ENCODE measurements around the gene XNDC1N.

Gene XNDC1N

DNA sequence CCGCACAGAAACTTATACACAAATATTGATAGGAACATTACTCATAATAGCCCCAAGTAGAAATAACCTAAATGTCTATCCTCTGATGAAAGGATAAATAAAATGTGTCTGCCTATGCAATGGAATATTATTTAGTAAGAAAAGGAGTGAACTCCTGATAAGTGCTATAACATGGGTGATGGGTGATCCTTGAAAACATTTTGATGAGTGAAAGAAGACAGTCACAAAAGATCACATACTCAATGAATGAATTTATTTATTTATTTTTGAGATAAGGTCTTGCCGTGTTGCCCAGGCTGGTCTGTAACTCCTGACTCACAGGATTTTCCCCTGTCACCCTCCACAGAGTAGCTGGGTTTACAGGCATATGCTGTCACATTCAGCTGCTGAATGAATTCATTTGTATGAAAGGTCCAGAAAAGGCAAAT, 17.8 kb upstream of the XNDC1N start:
- ATAC-seq (ENCODE audit: low read depth), result no peak
- H3K27me3 Mint-ChIP-seq, result no peaks in the 10 kb centered on the region
- no peak overlapping the region for H3K27ac Mint-ChIP-seq
- no peaks in the 10 kb centered on the region for H3K9me3 Mint-ChIP-seq
- no peak overlapping the region for H3K4me3 Mint-ChIP-seq
- no peak for DNase-seq (ENCODE audit: low spot score in 2 of 2)
- peaks cover 24% of the 10 kb centered on the region for H3K4me1 Mint-ChIP-seq
- peaks cover 4% of the 10 kb centered on the region for H3K36me3 Mint-ChIP-seq

DNA sequence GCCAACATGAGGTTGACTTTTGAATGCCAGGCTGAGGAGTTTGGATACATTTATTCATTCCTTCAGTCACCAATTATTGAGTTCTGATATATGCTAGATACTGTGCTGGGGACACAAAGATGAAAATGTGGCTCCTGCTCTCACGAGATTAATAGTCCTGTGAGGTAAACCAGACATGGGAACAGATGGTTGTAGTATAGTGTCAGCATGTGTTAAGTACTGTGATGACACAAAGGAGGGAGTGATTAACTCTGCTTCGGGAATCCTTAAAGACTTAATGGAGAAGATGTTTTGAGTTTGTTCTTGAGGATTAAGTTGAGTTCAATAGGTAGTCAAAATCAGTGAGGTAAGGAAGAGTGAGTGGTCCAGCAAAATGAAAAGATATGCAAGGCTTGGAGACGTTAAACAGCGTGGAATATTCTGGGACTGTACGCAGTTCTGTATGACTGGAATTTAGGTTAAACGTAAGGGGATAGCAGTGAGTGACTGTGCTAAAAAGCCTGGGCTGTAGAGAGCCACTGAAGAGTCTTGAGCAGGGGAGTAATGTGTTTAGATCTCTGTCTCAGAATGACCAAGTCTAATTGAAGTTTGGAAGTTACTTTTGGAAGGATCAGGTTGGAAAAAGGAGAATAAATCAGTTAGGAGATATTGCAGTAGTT, 12.3 kb upstream of the XNDC1N start:
- no peak for DNase-seq (ENCODE audit: low spot score in 2 of 2)
- ATAC-seq (ENCODE audit: low read depth), result no peak
- Mint-ChIP-seq H3K9me3 (no peaks in the 10 kb centered on the region), H3K27me3 (no peaks in the 10 kb centered on the region), H3K4me3 (no peak overlapping the region), H3K27ac (no peak overlapping the region), H3K4me1 (peaks cover 16% of the 10 kb centered on the region), H3K36me3 (peaks cover 6% of the 10 kb centered on the region)

DNA sequence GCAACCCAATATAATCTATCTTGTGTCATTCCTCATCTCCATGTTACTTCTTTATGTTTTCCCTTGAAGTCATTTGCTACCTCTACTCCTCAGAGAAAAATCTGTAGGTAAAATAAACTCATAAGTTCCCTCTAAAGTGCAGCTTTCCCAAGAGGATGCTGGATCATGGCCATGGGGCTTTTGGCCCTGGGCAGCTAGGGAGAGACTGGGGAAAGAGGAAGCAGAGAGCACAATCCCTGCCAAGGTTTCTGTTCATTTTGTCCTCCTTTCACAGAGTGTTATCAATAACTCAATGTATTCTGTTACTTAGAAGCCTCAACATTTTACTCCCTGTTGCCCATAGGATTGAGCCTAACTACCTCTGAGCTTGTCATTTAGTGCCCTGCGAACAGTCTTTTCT, 9.4 kb upstream of the XNDC1N start:
- DNase-seq (ENCODE audit: low spot score in 2 of 2), result no peak
- peaks cover 15% of the 10 kb centered on the region for H3K4me1 Mint-ChIP-seq
- peak overlapping the region; percentile 42 for H3K27ac Mint-ChIP-seq
- H3K9me3 Mint-ChIP-seq, result no peaks in the 10 kb centered on the region
- H3K27me3 Mint-ChIP-seq, result no peaks in the 10 kb centered on the region
- peaks cover 6% of the 10 kb centered on the region for H3K36me3 Mint-ChIP-seq
- no peak overlapping the region for H3K4me3 Mint-ChIP-seq
- ATAC-seq (ENCODE audit: low read depth), result no peak

DNA sequence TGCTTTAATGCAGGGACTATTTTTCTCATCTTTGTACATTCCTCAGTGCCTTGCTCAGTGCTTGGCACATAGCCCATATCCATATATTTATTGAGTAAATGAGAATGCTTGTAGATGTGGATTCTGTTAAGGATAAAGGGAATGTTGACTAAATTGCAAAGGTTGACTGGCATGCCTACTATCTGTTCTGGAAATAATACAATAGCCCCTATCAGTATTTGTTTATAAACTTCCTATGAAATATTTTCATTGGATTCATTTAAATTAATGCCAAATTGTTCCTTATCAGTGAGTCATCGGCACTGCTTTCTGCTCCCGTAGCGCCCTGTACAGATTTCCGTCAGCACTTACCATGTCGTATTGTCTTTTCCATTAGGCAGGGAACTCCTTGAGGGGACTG, 8.4 kb upstream of the XNDC1N start:
- H3K36me3 Mint-ChIP-seq, result peaks cover 6% of the 10 kb centered on the region
- H3K9me3 Mint-ChIP-seq, result no peaks in the 10 kb centered on the region
- no peak overlapping the region for H3K4me3 Mint-ChIP-seq
- ATAC-seq (ENCODE audit: low read depth) (no peak), DNase-seq (ENCODE audit: low spot score in 2 of 2) (no peak)
- no peaks in the 10 kb centered on the region for H3K27me3 Mint-ChIP-seq
- H3K4me1 Mint-ChIP-seq, result peaks cover 18% of the 10 kb centered on the region
- no peak overlapping the region for H3K27ac Mint-ChIP-seq

DNA sequence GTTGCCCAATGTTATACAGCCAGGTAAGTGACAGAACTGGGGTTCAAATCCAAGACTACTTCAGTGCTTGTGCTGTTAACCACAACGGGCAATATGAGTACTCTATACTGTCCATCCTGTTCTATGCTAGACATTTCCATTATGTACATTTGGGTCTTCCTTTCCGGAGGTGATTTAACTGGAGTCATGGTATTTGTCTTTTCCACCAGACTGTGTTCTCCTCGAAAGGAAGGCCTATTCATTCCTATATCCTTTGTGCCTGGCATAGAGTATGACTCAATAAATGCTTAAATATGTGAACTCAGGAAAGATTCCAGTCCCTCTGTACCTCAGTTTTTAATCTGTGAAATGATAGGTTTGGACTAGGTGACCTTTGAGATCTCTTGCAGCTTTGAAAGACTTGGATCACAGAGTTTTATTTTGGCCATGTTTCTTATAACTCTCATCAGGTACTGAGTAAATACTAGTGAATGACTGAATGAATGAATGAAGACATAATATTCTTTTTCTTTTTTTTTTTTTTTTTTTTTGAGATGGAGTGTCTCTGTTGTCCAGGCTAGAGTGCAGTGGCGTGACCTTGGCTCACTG, 7.0 kb upstream of the XNDC1N start:
- peaks cover 27% of the 10 kb centered on the region for H3K4me1 Mint-ChIP-seq
- no peak for ATAC-seq (ENCODE audit: low read depth)
- H3K4me3 Mint-ChIP-seq, result no peak overlapping the region
- H3K27ac Mint-ChIP-seq, result peak overlapping the region; percentile 72
- no peaks in the 10 kb centered on the region for H3K9me3 Mint-ChIP-seq
- no peak for DNase-seq (ENCODE audit: low spot score in 2 of 2)
- H3K36me3 Mint-ChIP-seq, result peaks cover 6% of the 10 kb centered on the region
- H3K27me3 Mint-ChIP-seq, result no peaks in the 10 kb centered on the region

DNA sequence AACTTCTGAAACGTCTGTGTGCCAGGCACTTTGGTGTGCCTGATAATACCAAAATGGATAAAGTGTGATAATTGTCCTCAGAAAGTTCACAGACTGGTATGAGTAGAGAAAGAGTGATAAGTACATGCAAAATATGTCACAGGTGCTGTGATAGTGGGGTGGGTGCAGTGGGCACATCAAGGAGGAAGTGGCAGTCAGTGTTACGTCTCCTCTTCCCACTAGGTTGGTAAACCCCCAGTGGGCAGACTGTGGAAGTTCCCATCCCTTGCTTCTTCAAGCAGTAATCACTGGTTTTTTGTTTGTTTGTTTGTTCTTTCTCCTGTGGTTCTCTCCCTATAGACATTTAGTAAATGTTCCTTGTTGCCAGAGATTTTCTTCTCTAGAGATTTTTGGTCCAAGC, 5.8 kb upstream of the XNDC1N start:
- ATAC-seq (ENCODE audit: low read depth) (peak; percentile 100), DNase-seq (ENCODE audit: low spot score in 2 of 2) (peak; percentile 24 to 47)
- Mint-ChIP-seq H3K4me1 (peaks cover 39% of the 10 kb centered on the region), H3K4me3 (peak overlapping the region; percentile 74), H3K9me3 (no peaks in the 10 kb centered on the region), H3K36me3 (peaks cover 6% of the 10 kb centered on the region), H3K27ac (peak overlapping the region; percentile 96), H3K27me3 (no peaks in the 10 kb centered on the region)

DNA sequence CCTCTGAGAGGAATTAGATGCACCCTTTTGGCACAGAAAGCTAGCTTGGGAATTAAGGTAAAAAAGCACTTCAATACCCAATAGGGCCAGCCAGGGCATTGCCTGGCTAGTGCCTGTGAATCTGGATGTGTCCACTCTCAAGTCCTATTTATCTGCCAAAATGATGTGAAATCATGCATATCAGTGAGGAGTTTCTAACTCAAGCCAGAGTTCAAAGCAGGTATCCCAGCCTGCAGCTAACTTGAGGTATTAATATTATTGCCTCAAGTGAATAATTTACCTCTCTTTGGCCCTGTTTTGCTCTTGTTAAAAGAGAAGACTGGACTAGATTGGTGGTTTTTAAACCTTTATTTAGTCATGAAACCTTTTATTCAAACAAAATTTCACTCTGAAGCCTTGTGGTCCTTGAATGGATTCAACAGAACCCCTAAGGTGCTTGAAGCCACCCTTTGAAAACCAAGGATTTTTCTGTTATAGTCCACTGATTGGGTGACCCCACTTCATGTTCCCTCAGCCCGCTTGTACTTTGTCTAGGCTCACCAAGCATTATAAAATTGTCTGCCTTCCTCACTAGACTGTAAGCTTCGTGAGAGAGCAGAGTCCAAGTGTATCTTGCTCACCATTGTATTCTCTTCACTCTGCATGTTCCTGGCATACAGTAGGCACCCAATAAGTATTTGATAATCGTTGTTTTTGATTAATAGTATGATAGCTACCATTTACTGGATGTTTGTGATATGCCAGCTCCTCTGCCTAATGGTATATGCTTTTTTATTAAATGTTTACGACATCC, 4.9 kb upstream of the XNDC1N start:
- no peak overlapping the region for H3K4me3 Mint-ChIP-seq
- peaks cover 43% of the 10 kb centered on the region for H3K4me1 Mint-ChIP-seq
- ATAC-seq (ENCODE audit: low read depth) (no peak), DNase-seq (ENCODE audit: low spot score in 2 of 2) (no peak)
- H3K9me3 Mint-ChIP-seq, result no peaks in the 10 kb centered on the region
- H3K36me3 Mint-ChIP-seq, result peaks cover 6% of the 10 kb centered on the region
- H3K27me3 Mint-ChIP-seq, result no peaks in the 10 kb centered on the region
- peak overlapping the region; percentile 96 for H3K27ac Mint-ChIP-seq

DNA sequence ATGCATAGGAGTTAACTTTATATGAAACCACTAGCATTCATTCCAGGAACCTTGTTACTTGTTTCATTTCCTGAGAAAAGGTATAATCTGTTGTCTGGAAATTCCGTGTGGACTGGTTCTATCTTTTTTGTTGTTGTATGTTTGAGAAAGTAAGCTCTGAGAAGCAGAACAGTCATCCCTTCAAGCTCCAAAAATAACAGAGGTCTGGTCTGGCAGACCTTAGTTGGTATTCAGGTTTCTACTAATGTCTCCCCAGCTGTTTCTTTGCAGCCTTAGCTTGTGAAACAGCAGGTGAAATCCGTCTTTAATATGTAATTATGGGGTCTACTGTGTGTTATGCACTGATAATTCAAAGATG, 2.8 kb upstream of the XNDC1N start:
- H3K27me3 Mint-ChIP-seq, result no peaks in the 10 kb centered on the region
- H3K36me3 Mint-ChIP-seq, result no peaks in the 10 kb centered on the region
- peak overlapping the region; percentile 73 for H3K27ac Mint-ChIP-seq
- H3K4me3 Mint-ChIP-seq, result peak overlapping the region; percentile 30
- H3K4me1 Mint-ChIP-seq, result peaks cover 43% of the 10 kb centered on the region
- H3K9me3 Mint-ChIP-seq, result no peaks in the 10 kb centered on the region
- no peak for DNase-seq (ENCODE audit: low spot score in 2 of 2)
- ATAC-seq (ENCODE audit: low read depth), result no peak

DNA sequence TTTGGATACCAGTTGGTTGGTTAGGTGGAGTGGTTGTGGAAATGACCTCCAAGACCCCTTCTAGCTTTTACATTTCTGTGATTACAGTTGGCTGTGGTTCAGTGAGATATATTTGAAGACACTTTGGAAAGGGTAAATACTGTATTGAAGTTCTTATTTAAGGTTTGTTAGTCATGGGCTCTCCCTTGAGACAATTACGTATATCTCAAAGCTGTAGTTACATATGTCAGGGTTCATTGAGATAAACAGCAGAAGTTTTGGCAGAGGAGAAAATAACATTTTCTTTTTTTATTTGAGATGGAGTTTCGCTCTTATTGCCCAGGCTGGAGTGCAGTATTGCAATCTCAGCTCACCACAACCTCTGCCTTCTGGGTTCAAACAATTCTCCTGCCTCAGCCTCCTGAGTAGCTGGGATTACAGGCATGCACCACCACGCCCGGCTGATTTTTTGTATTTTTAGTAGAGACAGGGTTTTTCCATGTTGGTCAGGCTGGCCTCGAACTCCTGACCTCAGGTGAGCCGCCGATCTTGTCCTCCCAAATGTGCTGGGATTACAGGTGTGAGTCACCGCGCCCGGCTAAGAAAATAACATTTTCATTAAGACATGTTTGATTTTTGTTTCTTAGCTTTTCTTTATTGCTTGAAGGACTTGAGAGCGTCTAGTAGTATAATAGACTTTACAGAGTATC, 2.3 kb upstream of the XNDC1N start:
- Mint-ChIP-seq H3K9me3 (no peaks in the 10 kb centered on the region), H3K4me1 (peaks cover 43% of the 10 kb centered on the region), H3K27me3 (no peaks in the 10 kb centered on the region), H3K36me3 (no peaks in the 10 kb centered on the region), H3K27ac (peak overlapping the region; percentile 98), H3K4me3 (peak overlapping the region; percentile 94)
- ATAC-seq (ENCODE audit: low read depth) (no peak), DNase-seq (ENCODE audit: low spot score in 2 of 2) (no peak)

DNA sequence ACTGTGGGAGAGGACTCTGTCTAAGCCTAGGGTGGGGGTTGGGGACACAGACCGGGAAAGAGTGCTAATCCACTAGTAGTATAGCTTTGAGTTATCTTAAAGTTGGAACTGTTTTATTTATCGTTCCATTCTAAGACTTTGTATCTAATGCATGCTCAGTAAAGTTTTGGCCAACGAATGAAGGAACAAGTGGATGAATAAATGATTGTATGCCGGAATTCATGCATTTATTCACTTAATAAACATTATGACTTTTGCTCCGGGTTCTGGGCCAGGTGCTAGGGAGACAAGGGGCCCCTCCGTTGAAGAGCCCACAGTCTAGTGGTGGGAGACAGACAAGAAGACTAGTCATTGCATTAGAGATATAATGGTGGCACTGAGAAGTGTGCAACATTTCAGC, 1.1 kb upstream of the XNDC1N start:
- no peaks in the 10 kb centered on the region for H3K27me3 Mint-ChIP-seq
- peak overlapping the region; percentile 94 for H3K4me3 Mint-ChIP-seq
- H3K36me3 Mint-ChIP-seq, result peaks cover 3% of the 10 kb centered on the region
- no peaks in the 10 kb centered on the region for H3K9me3 Mint-ChIP-seq
- H3K4me1 Mint-ChIP-seq, result peaks cover 41% of the 10 kb centered on the region
- DNase-seq (ENCODE audit: low spot score in 2 of 2), result no peak
- peak overlapping the region; percentile 98 for H3K27ac Mint-ChIP-seq
- ATAC-seq (ENCODE audit: low read depth), result no peak

DNA sequence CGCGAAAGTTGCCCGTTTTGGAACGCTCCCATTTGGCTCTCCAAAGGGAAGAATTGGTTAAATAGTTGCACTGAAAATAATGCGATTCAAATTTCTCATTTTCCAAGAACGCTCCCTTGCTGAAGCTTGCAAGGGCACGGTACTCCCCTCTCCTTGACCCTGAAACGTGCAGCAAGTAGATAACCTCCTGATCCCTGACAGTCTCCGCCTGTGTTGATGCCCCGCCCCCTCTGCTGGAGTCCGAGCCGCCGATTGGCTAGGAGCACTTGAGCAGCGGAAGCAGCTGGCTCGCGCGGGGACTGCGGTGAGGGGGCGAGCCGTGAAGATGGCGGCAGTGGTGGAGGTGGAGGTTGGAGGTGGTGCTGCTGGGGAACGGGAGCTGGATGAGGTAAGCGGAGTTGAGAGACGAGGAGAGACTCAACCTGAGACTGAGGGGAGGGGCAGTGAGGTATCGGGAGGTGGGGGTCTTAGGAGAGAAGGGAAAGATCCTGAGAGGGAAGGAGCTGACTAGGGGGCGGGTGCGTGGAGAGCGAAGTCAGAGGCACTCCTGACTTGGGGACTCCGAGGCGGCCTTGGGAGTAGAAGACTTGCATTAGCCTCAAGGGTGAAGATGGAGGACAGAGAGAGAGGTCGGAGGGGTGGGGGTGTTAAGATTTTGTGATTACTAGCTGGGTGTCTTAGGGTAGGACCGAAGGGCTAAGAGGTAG, 496 bp upstream of the XNDC1N start, which contains the start of gene RNF121:
Gene RNF121, plus strand, starts transcription at position 310 of the 707 bp plus-strand sequence. Its CDS starts 16 bp downstream, at position 326.
- Mint-ChIP-seq H3K27ac (peak within 1 kb of the TSS; percentile 98), H3K36me3 (peaks cover 3% of the 10 kb centered on the region), H3K4me1 (peaks cover 35% of the 10 kb centered on the region), H3K4me3 (peak within 1 kb of the TSS; percentile 94), H3K27me3 (no peaks in the 10 kb centered on the region), H3K9me3 (no peaks in the 10 kb centered on the region)
- ATAC-seq (ENCODE audit: low read depth), result peak; percentile 93
- DNase-seq (ENCODE audit: low spot score in 2 of 2), result peak; percentile 93

DNA sequence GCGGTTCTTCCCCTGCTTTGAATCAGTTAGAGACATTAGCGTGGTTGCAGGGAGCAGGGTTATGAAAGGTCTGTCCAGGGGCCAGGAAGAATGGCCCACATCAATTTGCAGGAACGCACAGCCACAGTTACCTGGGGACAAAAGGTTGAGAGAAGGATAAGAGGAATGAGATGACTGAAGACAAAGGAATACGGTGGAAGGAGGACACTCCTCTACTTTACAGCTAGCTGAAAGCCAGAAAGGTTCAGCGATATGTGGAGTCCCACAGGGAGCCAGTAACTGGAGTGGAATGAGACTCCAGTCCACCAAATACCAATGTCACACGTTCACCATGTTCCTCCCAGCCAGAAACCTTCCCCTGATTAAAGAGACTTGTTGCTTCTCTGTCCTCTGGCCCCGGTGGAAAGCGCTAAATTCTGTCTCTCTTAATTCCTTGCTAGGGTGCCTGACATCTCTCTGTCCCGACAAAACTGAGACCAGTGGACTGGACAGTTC, 10.7 kb downstream of the XNDC1N start:
- Mint-ChIP-seq H3K4me1 (no peaks in the 10 kb centered on the region), H3K4me3 (no peak overlapping the region), H3K27ac (no peak overlapping the region), H3K27me3 (no peaks in the 10 kb centered on the region), H3K9me3 (no peaks in the 10 kb centered on the region), H3K36me3 (peaks cover 30% of the 10 kb centered on the region)
- DNase-seq (ENCODE audit: low spot score in 2 of 2), result no peak
- ATAC-seq (ENCODE audit: low read depth), result no peak

DNA sequence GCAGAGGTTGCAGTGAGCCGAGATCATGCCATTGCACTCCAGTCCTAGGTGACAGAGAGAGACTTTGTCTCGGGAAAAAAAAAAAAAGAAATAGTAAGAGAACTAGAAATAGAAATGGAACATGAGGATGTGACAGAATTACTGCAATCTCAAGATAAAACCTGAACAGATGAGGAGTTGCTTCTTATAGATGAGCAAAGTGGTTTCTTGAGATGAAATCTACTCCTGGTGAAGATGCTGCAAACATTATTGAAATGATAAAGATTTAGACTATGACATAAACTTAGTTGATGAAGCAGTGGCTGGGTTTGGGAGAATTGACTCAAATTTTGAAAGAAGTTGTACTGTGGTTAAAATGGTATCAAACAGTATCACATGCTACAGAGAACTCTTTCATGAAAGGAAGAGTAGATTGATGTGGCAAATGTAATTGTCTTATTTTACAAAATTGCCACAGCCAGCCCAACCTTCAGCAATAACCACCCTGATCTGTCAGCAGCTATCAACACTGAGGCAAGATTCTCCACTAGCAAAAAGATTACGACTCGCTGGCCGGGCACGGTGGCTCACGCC, 13.7 kb downstream of the XNDC1N start:
- H3K9me3 Mint-ChIP-seq, result no peaks in the 10 kb centered on the region
- DNase-seq (ENCODE audit: low spot score in 2 of 2) (no peak), ATAC-seq (ENCODE audit: low read depth) (no peak)
- no peak overlapping the region for H3K27ac Mint-ChIP-seq
- no peak overlapping the region for H3K4me3 Mint-ChIP-seq
- no peaks in the 10 kb centered on the region for H3K4me1 Mint-ChIP-seq
- H3K36me3 Mint-ChIP-seq, result peaks cover 33% of the 10 kb centered on the region
- no peaks in the 10 kb centered on the region for H3K27me3 Mint-ChIP-seq
